Measurements from ENCODE around the gene ASB6.
"Not testable (repeated sequence)": the region's sequence is repeated elsewhere in the genome, so short reads cannot be mapped to it uniquely, and the experiment has no call there.

DNA sequence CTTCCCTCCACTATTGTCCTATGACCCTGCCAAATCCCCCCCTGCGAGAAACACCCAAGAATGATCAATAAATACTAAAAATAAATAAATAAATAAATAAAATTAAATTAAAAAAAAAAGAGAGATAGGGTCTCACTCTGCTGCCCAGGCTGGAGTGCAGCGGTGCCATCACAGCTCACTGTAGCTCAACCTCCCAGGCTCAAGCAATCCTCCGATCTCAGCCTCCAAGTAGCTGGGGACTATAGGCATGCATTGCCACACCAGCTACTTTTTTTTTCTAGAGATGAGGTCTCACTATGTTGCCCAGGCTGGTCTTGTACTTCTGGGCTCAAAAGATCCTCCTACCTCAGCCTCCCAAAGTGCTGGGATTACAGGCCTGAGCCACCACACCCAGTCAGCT lies 20.3 kb upstream of the ASB6 start:
- TF ChIP-seq, protein P1, sequence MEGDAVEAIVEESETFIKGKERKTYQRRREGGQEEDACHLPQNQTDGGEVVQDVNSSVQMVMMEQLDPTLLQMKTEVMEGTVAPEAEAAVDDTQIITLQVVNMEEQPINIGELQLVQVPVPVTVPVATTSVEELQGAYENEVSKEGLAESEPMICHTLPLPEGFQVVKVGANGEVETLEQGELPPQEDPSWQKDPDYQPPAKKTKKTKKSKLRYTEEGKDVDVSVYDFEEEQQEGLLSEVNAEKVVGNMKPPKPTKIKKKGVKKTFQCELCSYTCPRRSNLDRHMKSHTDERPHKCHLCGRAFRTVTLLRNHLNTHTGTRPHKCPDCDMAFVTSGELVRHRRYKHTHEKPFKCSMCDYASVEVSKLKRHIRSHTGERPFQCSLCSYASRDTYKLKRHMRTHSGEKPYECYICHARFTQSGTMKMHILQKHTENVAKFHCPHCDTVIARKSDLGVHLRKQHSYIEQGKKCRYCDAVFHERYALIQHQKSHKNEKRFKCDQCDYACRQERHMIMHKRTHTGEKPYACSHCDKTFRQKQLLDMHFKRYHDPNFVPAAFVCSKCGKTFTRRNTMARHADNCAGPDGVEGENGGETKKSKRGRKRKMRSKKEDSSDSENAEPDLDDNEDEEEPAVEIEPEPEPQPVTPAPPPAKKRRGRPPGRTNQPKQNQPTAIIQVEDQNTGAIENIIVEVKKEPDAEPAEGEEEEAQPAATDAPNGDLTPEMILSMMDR (IDR thresholded peaks at IDR 0.05) = not testable (repeated sequence)
- not testable (repeated sequence) for TF ChIP-seq POLR2A (IDR thresholded peaks at IDR 0.05)
